GM21367 (cell line): ENCODE data around the gene TIE1.

ENCODE experiments used
- ATAC-seq: cut with Tn5 transposase; IDR thresholded peaks from one replicate; pipeline ENCODE4 v1.9.1; 2021; ENCODE audit not compliant: unreplicated experiment

Gene TIE1

DNA sequence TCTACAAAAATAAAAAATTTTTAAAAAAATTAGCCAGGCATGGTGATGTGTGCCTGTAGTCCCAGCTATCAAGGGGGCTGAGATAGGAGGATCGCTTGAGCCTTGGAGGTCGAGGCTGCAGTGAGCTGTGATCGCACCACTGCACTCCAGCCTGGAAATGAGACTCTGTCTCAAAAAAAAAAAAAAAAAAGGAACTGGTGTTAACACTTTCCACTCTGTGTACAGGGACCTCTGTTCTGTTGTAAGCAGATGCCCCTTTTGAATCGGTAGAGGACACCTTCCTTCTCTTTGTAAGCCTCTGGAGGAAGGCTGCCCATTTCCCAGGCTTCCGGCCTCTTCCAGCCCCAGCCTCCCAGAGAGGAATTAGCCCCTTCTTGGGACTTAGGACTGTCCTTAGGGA lies 8.1 kb upstream of the TIE1 start:
- ATAC-seq, result no peak

DNA sequence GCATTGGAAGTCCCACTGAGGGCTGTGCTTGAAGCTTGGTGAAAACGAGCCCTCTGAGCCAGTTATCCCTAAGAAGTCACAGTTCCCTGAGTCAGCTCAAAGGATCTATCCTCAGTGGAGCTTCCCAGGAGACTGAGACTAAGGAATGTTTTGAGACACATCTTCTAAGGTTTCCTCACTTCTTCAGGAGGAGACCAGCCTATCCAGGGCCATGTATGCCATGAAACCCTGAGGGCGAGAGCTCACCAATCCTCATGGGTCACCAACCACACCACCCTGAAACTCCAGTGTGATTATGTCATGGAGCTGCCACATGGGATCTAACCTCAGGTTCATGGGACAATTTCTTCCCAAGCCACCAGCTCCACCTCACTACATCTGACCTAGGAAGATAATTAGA lies 7.6 kb upstream of the TIE1 start:
- ATAC-seq, result no peak

DNA sequence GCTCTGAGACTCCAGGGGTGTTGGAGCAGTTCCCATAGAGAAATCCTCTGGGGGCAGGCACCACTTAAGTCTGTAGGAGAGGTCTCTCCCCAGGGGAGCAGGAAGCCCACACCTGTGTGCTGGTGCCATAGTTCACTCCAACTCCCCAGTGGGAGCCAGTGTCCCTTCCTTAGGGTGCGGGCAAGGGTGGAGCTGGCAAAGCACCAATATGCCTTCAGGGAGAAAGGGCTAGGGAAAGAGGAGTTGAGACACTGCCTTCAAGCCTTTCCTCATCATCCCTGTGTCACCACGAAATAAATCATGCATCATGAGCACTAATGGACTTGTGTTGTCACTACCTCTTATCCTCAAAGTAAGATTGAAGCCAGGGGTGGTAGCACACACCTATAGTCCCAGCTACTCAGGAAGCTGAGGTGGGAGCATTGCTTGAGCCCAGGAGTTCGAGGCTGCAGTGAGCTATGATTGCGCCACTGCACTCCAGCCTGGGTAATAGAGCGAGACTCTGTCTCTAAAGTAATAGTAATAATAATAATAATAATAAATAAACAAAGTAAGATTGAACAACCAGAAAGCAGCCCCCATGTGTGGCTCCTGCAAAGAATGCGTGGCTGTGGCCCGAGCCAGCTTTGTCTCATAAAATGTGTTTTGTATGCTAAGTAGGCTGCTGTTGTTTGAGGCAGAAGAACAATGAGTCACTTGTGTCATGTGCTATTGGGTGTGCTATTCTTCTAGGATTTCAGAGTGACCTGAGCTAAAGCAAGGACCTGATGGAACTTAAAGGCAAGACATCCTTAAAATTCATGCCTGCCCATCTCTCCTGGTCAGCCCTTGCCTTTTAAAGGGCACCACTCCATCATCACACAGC lies 6.7 kb upstream of the TIE1 start:
- ATAC-seq, result no peak

DNA sequence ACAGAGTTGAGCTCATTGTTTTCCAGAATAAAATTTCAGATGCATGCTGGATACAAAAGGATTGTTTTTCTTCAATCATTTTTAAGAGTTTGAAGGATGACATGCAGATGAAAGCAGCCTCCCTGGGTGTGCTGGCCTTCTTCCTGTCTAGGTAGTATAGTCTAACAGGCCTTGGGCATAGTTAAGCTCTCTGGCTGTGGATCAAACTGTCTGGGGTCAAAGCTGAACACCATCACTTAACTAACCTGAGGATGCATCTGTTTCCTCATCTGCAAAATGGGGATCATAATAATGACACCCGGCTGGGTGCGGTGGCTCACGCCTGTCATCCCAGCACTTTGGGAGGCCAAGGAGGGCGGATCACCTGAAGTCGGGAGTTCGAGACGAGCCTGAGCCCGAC lies 6.0 kb upstream of the TIE1 start:
- no peak for ATAC-seq

DNA sequence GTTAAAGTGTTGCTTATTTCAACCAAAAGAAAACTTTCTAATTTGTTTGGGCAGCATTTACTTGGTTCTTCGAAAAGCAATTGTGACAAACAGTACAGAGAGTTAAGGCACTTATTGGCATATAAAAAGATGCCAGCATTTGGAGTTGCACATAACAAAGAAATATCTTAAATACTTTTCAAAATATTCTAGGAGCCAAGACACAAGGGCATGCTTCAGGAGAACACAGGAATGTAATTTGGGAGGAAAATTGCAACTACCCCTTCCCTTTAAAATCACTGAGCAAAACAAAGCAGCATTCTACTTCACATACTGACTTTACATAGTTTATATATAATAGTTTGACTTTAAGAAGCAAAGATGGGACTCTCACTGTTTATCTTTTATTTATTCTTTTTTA lies 4.6 kb upstream of the TIE1 start:
- no peak for ATAC-seq

DNA sequence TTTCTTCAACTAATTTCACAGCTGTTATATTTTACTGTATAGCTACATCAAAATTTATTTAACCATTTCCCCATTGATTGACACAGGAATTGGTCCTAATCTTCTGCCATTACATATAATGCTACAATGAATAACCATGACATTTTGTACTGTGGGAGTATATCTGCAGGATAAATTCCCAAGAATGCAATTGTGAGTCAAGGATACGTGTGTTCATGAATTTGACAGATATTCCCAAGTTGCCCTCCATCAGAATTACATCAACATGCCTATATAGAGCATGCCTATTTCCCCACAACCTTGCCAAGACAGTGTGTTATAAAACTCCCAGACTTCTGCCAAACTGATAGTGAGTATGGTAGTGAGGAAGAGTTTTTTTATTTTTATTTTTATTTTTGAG lies 2.7 kb upstream of the TIE1 start:
- ATAC-seq, result no peak

DNA sequence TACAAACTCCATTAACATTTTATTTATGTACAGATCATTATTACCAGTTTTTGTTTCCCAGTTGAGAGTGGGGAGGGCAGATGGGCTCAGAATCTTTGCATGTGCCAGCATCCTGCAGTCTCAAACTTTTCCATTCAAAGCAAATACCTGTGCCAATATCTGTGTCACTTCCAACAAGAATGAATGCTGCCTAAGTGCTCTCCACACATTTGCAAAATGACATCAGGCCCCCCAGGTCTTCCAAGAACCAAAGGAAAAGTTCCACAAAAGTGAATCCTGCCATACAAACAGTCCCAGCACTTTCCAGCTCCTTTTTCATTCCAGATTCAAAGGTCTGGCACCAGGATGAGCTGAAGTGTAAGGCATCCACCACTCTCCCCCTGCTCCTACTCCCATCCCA lies 1.7 kb upstream of the TIE1 start:
- no peak for ATAC-seq

DNA sequence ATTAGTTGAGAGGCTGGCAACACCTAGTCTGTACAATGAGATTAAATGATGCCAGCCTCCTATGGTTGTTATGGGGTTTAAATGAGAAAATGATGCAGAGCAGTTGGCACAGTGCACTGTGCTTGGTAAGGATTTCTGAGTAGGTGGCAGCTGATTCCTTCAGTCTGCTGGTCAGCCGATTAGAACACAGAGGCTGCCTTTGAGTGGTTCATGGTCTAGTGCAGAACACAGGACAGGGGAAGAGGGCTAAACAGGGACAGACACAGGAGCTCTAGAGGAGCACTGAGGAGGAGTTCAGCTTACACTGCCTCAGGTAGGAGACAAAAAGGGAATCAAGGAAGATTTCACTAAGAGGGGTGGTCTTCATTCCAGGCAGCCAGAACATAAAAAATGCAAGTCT lies 1.4 kb downstream of the TIE1 start:
- ATAC-seq, result no peak

DNA sequence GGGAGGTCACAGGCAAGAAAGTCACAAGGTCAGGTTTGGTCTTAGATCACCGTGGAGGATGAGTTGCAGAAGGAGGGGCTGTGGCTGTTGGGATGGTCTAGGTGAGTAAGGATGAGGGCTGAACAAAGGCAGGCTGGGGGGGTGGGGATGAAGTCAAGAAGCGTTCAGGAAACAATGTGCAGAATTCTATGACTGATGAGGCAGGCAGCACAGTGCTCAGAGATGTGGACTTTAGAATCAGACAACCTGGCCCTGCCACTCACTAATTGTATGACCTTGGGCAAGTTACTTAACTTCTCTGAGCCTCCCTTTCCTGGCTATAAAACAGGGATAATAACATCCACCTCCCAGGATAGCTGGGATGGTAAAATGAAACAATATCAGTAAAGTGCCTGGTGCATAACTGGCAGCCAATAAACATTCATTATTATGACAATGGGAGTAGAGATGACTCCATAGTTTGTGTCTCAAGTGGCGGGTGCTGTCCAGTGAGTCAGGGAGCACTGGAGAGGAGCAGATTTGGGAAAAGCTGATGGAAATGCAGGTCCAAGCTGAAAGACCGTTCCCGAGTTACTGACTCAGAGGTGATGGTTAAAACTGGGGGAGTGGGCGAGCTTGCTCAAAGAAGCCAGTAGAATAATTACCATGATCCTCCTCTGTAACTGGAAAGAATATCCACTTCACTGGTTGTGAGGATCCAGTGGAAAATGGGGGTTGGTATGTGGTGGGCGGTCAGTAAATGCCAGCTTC lies 2.1 kb downstream of the TIE1 start:
- no peak for ATAC-seq

DNA sequence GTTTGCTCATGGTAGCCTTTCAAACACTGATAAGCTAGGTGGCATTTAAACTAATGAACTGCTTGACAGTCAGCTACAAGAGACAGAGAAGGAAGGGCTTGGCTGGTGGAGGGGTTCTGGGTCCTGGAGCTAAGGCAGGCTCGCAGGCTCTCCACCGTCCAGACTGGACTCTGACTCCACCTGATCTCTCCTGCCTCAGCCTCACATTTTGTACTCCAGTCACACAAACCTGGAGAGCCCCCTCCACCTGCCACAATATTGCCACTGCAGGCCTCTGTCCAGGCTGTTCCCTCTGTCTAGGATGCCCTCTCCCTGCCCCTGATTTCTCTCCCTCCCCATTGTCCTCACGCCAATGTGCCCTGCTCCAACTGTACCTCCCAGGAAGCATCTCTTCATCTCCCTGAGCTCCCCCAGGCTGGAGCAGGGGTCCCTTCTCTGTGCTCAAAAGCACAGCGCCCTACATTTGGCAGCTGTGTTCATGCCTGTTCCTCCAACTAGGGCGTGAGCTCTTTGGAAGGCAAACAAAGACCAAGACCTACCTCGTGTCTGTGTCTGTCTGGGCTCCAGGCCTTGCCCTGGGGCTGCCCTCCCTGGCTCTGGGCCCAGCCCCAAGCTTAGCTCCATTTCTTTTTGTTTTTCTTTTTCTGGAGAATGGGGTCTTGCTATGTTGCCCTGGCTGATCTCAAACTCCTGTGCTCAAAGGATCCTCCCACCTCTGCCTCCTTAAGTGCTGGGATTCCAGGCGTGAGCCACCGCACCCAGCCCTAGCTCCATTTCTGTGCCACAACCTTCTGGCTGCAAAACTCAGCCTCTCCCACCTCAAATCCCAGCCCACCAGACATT lies 2.9 kb downstream of the TIE1 start:
- ATAC-seq, result no peak

DNA sequence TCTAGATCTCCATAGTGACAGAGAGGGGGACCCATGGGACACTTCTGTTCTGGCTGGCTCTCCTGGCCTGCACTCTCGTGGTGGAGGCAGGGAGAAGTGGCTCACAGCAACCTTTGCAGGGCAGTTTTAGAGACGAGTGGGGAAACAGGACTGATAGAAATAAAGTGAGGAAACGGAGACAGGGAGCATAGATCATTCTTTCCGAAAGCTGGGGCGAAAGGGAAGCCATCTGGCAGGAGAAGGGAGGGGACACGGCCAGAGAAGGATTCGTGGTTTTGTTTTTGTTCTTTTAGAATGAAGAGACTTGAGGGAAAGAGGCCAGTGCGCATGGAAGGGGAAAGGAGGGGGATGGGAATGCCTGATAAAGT lies 3.5 kb downstream of the TIE1 start:
- no peak for ATAC-seq

DNA sequence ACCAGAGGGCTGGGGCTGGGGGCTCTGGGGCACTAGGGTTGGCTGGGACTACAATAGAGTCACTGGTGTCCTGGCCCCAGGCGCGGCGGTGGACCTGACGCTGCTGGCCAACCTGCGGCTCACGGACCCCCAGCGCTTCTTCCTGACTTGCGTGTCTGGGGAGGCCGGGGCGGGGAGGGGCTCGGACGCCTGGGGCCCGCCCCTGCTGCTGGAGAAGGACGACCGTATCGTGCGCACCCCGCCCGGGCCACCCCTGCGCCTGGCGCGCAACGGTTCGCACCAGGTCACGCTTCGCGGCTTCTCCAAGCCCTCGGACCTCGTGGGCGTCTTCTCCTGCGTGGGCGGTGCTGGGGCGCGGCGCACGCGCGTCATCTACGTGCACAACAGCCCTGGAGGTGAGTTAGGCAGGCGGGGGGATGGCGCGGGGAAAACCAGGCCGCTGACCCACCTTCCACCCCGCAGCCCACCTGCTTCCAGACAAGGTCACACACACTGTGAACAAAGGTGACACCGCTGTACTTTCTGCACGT lies 4.1 kb downstream of the TIE1 start:
- ATAC-seq, result no peak

DNA sequence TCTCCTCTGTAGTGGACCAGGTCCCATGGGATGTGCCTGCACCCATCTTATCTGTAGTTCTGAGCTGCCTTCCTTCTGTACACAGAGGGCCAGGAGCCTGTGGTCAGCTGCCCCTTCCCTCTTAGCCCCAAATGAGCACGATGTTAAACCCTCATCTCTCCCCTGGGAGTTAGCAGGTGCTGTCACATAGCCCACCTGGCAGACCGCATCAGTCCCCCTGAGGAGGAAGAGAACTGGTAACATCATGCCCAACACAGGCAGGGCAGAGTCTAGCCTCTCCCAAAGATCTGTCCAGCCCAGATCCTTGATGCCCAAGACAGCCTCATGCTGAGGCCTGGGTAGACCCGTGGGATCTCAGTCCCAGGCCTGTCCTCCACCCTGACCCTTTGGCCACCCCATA lies 4.7 kb downstream of the TIE1 start:
- ATAC-seq, result no peak

DNA sequence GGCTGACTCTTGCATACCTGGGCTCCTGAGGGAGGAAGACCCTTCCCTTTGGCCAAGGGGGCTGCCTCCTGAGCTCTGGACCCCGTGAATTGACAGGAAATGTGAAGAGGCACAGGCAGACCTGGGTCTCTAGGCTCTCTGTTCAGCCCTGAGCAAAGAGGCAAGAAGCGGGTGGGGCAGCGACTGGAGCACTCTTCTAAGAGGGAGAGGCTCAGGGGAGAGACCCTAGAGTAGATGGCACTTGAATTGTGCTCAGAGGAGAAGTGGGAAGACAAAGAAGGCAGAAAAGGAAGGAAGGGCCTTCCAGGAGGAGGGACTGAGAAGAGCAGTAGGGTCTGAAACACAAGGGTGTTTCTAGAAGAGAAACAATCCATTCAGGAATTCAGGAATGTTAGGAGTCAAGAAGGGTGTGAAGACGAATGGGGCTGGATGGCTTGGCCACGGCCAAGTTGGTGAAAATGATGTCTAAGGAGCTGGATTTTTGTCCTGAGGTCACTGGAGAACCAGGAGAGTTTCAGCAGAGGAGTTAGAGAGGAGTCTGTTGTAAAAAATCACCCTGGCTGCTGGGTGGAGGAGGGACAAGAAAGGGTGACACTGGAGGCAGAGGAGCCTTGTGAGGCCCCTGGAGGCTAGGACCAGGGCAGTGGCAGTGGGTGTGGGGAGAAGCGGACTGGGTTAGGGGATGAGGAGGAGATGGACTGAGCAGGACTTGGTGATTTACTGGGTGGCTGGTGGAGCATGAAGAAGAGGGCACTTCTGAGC lies 5.3 kb downstream of the TIE1 start:
- ATAC-seq, result no peak

DNA sequence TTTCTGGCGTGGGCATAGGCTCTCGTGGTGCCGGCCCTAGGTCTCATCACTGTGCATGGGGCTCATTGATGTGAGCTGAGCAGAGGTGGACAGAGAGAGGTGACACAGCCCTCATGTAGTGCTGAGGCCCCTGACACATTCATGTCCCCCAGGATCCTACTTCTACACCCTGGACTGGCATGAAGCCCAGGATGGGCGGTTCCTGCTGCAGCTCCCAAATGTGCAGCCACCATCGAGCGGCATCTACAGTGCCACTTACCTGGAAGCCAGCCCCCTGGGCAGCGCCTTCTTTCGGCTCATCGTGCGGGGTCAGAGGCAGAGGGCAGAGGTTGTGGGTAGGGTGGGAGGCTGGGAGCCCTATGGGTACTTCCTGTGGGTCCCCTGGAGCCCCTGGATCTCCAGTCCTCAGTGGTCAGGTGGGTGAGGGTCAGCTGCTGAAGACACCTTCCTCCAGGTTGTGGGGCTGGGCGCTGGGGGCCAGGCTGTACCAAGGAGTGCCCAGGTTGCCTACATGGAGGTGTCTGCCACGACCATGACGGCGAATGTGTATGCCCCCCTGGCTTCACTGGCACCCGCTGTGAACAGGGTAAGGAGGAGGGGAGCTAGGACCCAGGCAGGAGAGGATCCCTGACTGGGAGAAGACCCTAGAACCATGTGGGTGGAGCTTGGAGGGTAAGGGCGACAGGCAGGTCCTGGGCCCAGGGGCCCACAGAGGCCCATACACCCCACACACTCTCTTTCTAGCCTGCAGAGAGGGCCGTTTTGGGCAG lies 6.1 kb downstream of the TIE1 start:
- no peak for ATAC-seq

DNA sequence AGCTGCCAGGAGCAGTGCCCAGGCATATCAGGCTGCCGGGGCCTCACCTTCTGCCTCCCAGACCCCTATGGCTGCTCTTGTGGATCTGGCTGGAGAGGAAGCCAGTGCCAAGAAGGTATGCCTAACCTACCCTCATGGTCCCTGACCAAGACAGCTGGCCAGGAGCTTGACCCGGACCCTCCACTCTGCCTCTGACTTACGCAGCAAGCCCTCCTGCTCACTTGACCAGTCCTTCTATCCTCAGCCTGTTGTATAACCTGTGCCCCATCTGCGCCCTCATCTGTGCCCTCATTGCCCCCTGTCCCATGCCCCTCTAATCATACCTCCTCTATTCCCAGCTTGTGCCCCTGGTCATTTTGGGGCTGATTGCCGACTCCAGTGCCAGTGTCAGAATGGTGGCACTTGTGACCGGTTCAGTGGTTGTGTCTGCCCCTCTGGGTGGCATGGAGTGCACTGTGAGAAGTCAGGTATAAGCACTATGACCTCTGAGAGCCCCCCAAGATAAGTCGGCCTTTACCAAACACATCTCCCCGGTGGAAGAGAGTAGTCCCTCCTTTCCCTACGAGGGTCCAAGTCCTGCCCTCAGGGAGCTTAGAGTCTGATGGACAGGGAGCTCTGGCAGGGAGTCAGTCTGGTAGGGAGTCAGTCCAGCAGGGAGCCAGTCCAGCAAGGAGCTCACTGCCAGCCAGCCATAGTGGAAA lies 6.8 kb downstream of the TIE1 start:
- ATAC-seq, result no peak

DNA sequence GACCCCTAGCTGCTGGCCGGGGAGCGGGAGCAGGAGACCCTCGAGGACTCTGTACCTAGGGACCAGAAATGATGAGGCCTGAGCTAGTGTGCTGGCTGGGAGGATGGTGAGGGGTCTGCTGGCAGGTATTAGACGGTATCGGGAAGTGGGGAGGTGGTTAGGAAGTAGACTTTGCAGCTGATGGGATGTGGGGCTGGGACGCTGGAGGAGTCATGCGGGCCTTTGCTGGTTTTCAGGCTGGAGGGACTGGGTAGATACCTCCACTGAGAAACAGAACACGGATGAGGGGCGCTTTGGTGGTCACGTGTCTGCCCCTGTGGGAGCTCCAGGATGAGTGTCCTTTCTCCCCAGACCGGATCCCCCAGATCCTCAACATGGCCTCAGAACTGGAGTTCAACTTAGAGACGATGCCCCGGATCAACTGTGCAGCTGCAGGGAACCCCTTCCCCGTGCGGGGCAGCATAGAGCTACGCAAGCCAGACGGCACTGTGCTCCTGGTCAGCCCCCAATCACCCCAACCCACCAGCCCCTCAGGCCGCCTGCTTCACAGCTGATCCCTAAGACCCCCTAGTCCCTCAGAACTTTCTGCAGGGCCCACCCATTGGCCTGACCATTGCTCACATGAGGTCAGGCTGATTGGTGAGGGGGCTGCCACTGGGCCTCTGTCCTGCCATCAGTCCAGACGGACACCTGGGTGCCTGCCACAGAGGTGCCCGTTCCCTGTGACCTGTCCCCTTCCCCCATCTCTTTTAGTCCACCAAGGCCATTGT lies 8.0 kb downstream of the TIE1 start:
- no peak for ATAC-seq

DNA sequence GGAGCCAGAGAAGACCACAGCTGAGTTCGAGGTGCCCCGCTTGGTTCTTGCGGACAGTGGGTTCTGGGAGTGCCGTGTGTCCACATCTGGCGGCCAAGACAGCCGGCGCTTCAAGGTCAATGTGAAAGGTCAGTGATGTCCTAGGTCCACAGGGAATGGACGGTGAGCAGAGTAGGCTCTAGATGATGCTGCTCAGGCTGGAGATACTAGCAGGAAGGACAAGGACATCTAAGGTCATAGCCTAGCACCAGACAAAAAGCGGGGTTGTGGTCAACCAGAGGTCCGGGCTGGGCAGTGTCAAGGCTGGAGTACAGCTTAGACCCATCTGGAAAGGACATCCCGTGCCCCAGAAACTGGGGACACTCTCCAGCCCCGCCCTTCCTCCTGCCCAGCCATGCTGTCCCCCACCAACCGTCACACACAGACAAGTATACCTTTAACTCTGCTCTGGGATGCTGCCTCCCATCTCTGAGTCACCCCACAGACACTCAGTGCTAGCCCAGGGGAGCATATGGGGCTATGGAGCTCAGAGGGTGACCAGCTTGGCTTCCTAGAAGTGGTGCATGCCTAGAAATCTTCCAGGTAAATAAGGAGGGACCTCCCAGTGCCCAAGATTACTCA lies 8.7 kb downstream of the TIE1 start:
- ATAC-seq, result no peak
